Thoracic aorta endothelial cell (primary cell): Measurements from ENCODE around the gene SPAG8. TPM values are rescaled to one million over a fixed set of nuclear protein-coding genes. Genes with fewer than 3 reads are reported as not detected.

Experiments used
- small RNA-seq: library from RNA; depleted of rRNA; stranded (forward); fragments of <200 nt; gene quantifications from one replicate; pipeline ENCODE3, GENCODE V24; 2012
- total RNA-seq: library from RNA; depleted of rRNA; stranded (reverse); fragments of >200 nt; gene quantifications from 2 replicates; pipeline ENCODE4 v1.2.3, GENCODE V29; 2012

The SPAG8 gene
- total RNA-seq = 0.13 and 0.22 TPM in 2 replicates

GRCh38 chr9:35812025-35812602 is at the start of gene SPAG8:
Gene SPAG8, minus strand, starts transcription at chr9:35812262. Its CDS starts 115 bp downstream, at chr9:35812147.

GRCh38 chr9:35829084-35829763 is 17.2 kb upstream of the SPAG8 start, which contains the start of gene TMEM8B:
Gene TMEM8B, plus strand, starts transcription at chr9:35829228. Its CDS starts 220 bp downstream, at chr9:35829448.

GRCh38 chr9:35828716-35829083 is 16.6 kb upstream of the SPAG8 start, which contains the start of gene FAM221B:
Gene FAM221B, minus strand, starts transcription at chr9:35828732. Its CDS starts 2,571 bp downstream, at chr9:35826161.

GRCh38 chr9:35814841-35815543 is 2.9 kb upstream of the SPAG8 start, which contains the start of gene HINT2:
Gene HINT2, minus strand, starts transcription at chr9:35815042. Its CDS starts 63 bp downstream, at chr9:35814979.

GRCh38 chr9:35791297-35791921 is 20.7 kb downstream of the SPAG8 start, which contains the start of gene NPR2:
Gene NPR2, plus strand, starts transcription at chr9:35791591. Its CDS starts 818 bp downstream, at chr9:35792409.

Small RNAs within 50 kb of the gene (small RNA-seq; reads per million reads assigned to genes)
- gene HINT2 = not detected

Other genes starting within 250 kb of the SPAG8 start
- 6.4 and 9.0 TPM in 2 replicates for gene TESK1, start 207.0 kb downstream of the SPAG8 start, total RNA-seq
- gene CD72, start 193.8 kb downstream of the SPAG8 start, total RNA-seq = not detected in 2 replicates
- gene SIT1, start 161.3 kb downstream of the SPAG8 start, total RNA-seq = not detected in 2 replicates
- 17,175 and 23,866 TPM in 2 replicates for gene RMRP, start 154.2 kb downstream of the SPAG8 start, total RNA-seq
- gene CCDC107, start 154.0 kb downstream of the SPAG8 start, total RNA-seq = 6.7 and 7.0 TPM in 2 replicates
- gene ARHGEF39, start 147.1 kb downstream of the SPAG8 start, total RNA-seq = 1.5 and 4.2 TPM in 2 replicates
- 0.14 TPM in 1 of 2 replicates, not detected in the other for gene CA9, start 138.3 kb downstream of the SPAG8 start, total RNA-seq
- 122 and 178 TPM in 2 replicates for gene TPM2, start 122.3 kb downstream of the SPAG8 start, total RNA-seq
- gene TLN1, start 80.1 kb downstream of the SPAG8 start, total RNA-seq = 359 and 362 TPM in 2 replicates
- 40.8 and 60.0 TPM in 2 replicates for gene CREB3, start 79.6 kb downstream of the SPAG8 start, total RNA-seq
- gene GBA2, start 63.0 kb downstream of the SPAG8 start, total RNA-seq = 107 and 117 TPM in 2 replicates
- gene RGP1, start 63.0 kb downstream of the SPAG8 start, total RNA-seq = 14.2 and 18.5 TPM in 2 replicates
- gene MSMP, start 58.0 kb downstream of the SPAG8 start, total RNA-seq = 6.0 and 10.2 TPM in 2 replicates
- 13.7 and 17.1 TPM in 2 replicates for gene NPR2, start 20.7 kb downstream of the SPAG8 start, total RNA-seq
- 13.9 and 15.2 TPM in 2 replicates for gene HINT2, start 2.8 kb upstream of the SPAG8 start, total RNA-seq
- not detected in 2 replicates for gene FAM221B, start 16.5 kb upstream of the SPAG8 start, total RNA-seq
- gene TMEM8B, start 17.0 kb upstream of the SPAG8 start, total RNA-seq = 0.53 and 0.65 TPM in 2 replicates
- not detected in 2 replicates for gene OR13J1, start 58.1 kb upstream of the SPAG8 start, total RNA-seq
- gene HRCT1, start 93.9 kb upstream of the SPAG8 start, total RNA-seq = 2.0 and 2.7 TPM in 2 replicates
- gene SPAAR, start 97.2 kb upstream of the SPAG8 start, total RNA-seq = 10.6 and 17.7 TPM in 2 replicates
- not detected in 2 replicates for gene OR2S2, start 145.9 kb upstream of the SPAG8 start, total RNA-seq
- gene RECK, start 224.7 kb upstream of the SPAG8 start, total RNA-seq = 22.1 and 22.6 TPM in 2 replicates